IMR-90 (cell line): ENCODE results near the gene NCAM1.

Source experiments
- BHLHE40 ChIP-seq: fragments of 150-350 bp; IDR thresholded peaks from 2 replicates; pipeline ENCODE4 v1.6.1; 2016; ENCODE audit warnings: mild to moderate bottlenecking, low read depth, low read length
- MXI1 ChIP-seq: IDR thresholded peaks from 2 replicates; pipeline ENCODE4 v1.6.1; 2012; ENCODE audit warnings: low read depth, mild to moderate bottlenecking, low read length, moderate library complexity, borderline replicate concordance
- NFE2L2 ChIP-seq: fragments of 150-350 bp; IDR thresholded peaks from 2 replicates; pipeline ENCODE4 v1.6.1; 2016; ENCODE audit warnings: low read depth, mild to moderate bottlenecking, low read length
- POLR2A ChIP-seq: IDR thresholded peaks from 2 replicates; pipeline ENCODE4 v1.6.1; 2012; ENCODE audit warnings: mild to moderate bottlenecking, low read depth, low read length
- TF ChIP-seq, protein P1 (sequence below): conservative IDR thresholded peaks from 2 replicates; pipeline ENCODE4 v1.5.1; 2012; ENCODE audit warnings: mild to moderate bottlenecking, low read depth, low read length, improper control_type of control experiment

GRCh38 chr11:113015098-113015455 lies 53.9 kb downstream of the NCAM1 start:
- TF ChIP-seq BHLHE40 (no peak), MXI1 (no peak), NFE2L2 (no peak), POLR2A (no peak)
- TF ChIP-seq, protein P1, sequence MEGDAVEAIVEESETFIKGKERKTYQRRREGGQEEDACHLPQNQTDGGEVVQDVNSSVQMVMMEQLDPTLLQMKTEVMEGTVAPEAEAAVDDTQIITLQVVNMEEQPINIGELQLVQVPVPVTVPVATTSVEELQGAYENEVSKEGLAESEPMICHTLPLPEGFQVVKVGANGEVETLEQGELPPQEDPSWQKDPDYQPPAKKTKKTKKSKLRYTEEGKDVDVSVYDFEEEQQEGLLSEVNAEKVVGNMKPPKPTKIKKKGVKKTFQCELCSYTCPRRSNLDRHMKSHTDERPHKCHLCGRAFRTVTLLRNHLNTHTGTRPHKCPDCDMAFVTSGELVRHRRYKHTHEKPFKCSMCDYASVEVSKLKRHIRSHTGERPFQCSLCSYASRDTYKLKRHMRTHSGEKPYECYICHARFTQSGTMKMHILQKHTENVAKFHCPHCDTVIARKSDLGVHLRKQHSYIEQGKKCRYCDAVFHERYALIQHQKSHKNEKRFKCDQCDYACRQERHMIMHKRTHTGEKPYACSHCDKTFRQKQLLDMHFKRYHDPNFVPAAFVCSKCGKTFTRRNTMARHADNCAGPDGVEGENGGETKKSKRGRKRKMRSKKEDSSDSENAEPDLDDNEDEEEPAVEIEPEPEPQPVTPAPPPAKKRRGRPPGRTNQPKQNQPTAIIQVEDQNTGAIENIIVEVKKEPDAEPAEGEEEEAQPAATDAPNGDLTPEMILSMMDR = no peak
